ENCODE measurements around the gene NIPBL.
"Not testable (repeated sequence)": the region's sequence is repeated elsewhere in the genome, so short reads cannot be mapped to it uniquely, and the experiment has no call there.

NIPBL gene

DNA sequence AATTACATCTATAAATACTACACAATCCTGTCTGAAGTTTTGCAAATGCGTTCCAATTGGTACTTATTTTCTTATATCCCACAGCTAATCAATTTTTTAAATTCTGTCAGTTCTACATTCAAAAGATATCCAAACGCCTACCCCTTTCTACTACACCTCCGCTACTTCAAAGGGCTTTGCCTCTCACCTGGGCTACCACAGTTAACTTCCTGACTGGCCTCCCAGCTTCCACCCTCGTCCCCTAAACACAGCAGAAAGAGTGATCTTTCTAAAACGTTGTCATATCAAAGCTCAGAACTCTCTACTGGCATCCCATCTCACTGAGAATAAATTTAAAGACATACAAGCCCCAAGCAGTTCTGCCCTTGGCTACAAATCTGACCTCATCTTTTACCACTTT lies 32.3 kb upstream of the NIPBL start:
- no peaks in the 10 kb centered on the region for H3K36me3 ChIP-seq (ENCODE audit: low read length)
- TF ChIP-seq EZH2phosphoT487 (conservative IDR thresholded peaks at IDR 0.05; ENCODE audit: low read length) = no peak
- no peak for TF ChIP-seq CTCF (IDR thresholded peaks at IDR 0.05; ENCODE audit: insufficient read depth, low read length, poor library complexity, severe bottlenecking)
- H4K20me1 ChIP-seq (ENCODE audit: low read depth, low read length) = no peaks in the 10 kb centered on the region

GRCh38 chr5:36848545-36848944 lies 28.0 kb upstream of the NIPBL start:
- not testable (repeated sequence) for H3K27me3 ChIP-seq (ENCODE audit: low read length); H3K79me2 ChIP-seq (ENCODE audit: insufficient read depth, low read length); H3K4me2 ChIP-seq (ENCODE audit: low read depth, low read length, poor library complexity, severe bottlenecking); H2AFZ ChIP-seq (ENCODE audit: low read depth, low read length, severe bottlenecking); H3K36me3 ChIP-seq (ENCODE audit: low read length); H3K27ac ChIP-seq (ENCODE audit: low read depth, low read length); H4K20me1 ChIP-seq (ENCODE audit: low read depth, low read length); H3K9me2 ChIP-seq (replicated peaks; ENCODE audit: insufficient read depth, low read length); H3K4me3 ChIP-seq (ENCODE audit: insufficient read depth, low read length, poor library complexity, severe bottlenecking); H3F3A ChIP-seq (ENCODE audit: insufficient read depth); H3K9ac ChIP-seq (ENCODE audit: low read length); H3K9me3 ChIP-seq (ENCODE audit: insufficient read depth, low read length)

More for the DNA sequence above, 32.3 kb upstream of the NIPBL start:
- no peaks in the 10 kb centered on the region for H3K9me2 ChIP-seq (replicated peaks; ENCODE audit: insufficient read depth, low read length)
- H3K9ac ChIP-seq (ENCODE audit: low read length) = no peak overlapping the region
- H3K27ac ChIP-seq (ENCODE audit: low read depth, low read length) = no peak overlapping the region
- no peak overlapping the region for H3K4me3 ChIP-seq (ENCODE audit: insufficient read depth, low read length, poor library complexity, severe bottlenecking)
- no peak overlapping the region for H2AFZ ChIP-seq (ENCODE audit: low read depth, low read length, severe bottlenecking)
- H3K27me3 ChIP-seq (ENCODE audit: low read length) = no peaks in the 10 kb centered on the region
- no peaks in the 10 kb centered on the region for H3K79me2 ChIP-seq (ENCODE audit: insufficient read depth, low read length)
- no peaks in the 10 kb centered on the region for H3K9me3 ChIP-seq (ENCODE audit: insufficient read depth, low read length)
- H3F3A ChIP-seq (ENCODE audit: insufficient read depth) = no peaks in the 10 kb centered on the region
- H3K4me2 ChIP-seq (ENCODE audit: low read depth, low read length, poor library complexity, severe bottlenecking) = no peak overlapping the region

GRCh38 chr5:36852903-36853302 lies 23.7 kb upstream of the NIPBL start:
- not testable (repeated sequence) for H3K9me2 ChIP-seq (replicated peaks; ENCODE audit: insufficient read depth, low read length); H3K27me3 ChIP-seq (ENCODE audit: low read length); H3F3A ChIP-seq (ENCODE audit: insufficient read depth); H3K36me3 ChIP-seq (ENCODE audit: low read length); H3K4me3 ChIP-seq (ENCODE audit: insufficient read depth, low read length, poor library complexity, severe bottlenecking); H3K9ac ChIP-seq (ENCODE audit: low read length); H4K20me1 ChIP-seq (ENCODE audit: low read depth, low read length); H3K27ac ChIP-seq (ENCODE audit: low read depth, low read length); H3K4me2 ChIP-seq (ENCODE audit: low read depth, low read length, poor library complexity, severe bottlenecking); H3K79me2 ChIP-seq (ENCODE audit: insufficient read depth, low read length); H2AFZ ChIP-seq (ENCODE audit: low read depth, low read length, severe bottlenecking); H3K9me3 ChIP-seq (ENCODE audit: insufficient read depth, low read length)

GRCh38 chr5:36854402-36855140 lies 22.0 kb upstream of the NIPBL start:
- Histone ChIP-seq H3K9ac (ENCODE audit: low read length) (no peak overlapping the region), H4K20me1 (ENCODE audit: low read depth, low read length) (no peaks in the 10 kb centered on the region), H2AFZ (ENCODE audit: low read depth, low read length, severe bottlenecking) (no peak overlapping the region), H3K4me2 (ENCODE audit: low read depth, low read length, poor library complexity, severe bottlenecking) (no peak overlapping the region), H3K9me3 (ENCODE audit: insufficient read depth, low read length) (no peaks in the 10 kb centered on the region), H3K79me2 (ENCODE audit: insufficient read depth, low read length) (no peaks in the 10 kb centered on the region), H3K36me3 (ENCODE audit: low read length) (no peaks in the 10 kb centered on the region), H3K27me3 (ENCODE audit: low read length) (no peaks in the 10 kb centered on the region), H3K27ac (ENCODE audit: low read depth, low read length) (no peak overlapping the region), H3K9me2 (replicated peaks; ENCODE audit: insufficient read depth, low read length) (no peaks in the 10 kb centered on the region), H3K4me3 (ENCODE audit: insufficient read depth, low read length, poor library complexity, severe bottlenecking) (no peak overlapping the region), H3F3A (ENCODE audit: insufficient read depth) (no peaks in the 10 kb centered on the region)
- TF ChIP-seq EZH2phosphoT487 (conservative IDR thresholded peaks at IDR 0.05; ENCODE audit: low read length) (no peak), CTCF (IDR thresholded peaks at IDR 0.05; ENCODE audit: insufficient read depth, low read length, poor library complexity, severe bottlenecking) (no peak)

All from SU-DHL-6 (cell line).